ENCODE results near the gene NUP54. TPM values are rescaled to one million over a fixed set of nuclear protein-coding genes. Genes with fewer than 3 reads are reported as not detected.

The NUP54 gene
- total and polyA plus RNA-seq, 2 of the 8 experiments (the other 6 are each of a cell fraction or from before 2014, with no cell fraction given): 51.4 to 103 TPM

DNA sequence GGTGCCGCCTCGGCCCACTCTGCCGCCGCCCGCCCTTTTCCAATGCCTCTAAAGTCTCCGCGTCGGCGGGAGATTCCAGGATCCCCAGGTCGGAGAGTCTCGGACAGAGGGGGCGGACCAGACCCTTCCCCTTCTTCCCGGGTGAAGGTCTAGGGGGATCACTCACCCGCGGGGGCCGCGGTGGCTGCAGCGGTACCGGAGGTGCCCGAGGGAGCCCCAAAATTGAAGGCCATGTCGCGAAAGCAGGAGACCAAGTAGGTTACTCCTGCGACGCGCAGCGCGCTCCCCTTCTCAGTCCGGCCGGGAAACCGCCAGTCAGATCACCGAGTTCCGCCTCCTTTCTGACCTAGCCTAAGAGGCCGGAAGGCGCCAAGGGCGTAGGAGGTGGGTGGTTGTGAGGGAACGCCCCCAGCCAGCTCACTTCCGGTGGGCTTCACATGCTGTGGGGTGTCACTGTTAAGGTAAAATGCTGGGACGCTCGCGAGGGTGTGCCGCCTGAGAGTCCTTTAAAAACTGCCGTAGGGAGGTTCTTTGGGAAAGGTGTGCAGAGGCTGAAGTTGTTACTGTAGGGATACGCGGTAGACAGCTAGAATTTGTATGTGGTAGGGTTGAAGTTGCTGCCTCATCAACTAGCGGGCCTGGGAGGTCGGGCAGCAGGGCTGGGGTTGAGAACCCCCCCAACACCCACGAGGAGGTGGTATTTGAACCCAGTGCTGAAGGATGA, at the start of gene NUP54 (continued):
- TF ChIP-seq, protein P1, sequence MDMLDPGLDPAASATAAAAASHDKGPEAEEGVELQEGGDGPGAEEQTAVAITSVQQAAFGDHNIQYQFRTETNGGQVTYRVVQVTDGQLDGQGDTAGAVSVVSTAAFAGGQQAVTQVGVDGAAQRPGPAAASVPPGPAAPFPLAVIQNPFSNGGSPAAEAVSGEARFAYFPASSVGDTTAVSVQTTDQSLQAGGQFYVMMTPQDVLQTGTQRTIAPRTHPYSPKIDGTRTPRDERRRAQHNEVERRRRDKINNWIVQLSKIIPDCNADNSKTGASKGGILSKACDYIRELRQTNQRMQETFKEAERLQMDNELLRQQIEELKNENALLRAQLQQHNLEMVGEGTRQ (IDR thresholded peaks at IDR 0.05; ENCODE audit: low read length): no peak
- no peak for TF ChIP-seq KDM4A (IDR thresholded peaks at IDR 0.05; ENCODE audit: low read depth, low read length, severe bottlenecking)
- peak; percentile 91; the same call in 1 of the 2 replicates for TF ChIP-seq RBBP5 (IDR thresholded peaks at IDR 0.05; ENCODE audit: borderline replicate concordance, low read depth, low read length)
- no peak for TF ChIP-seq GTF2F1 (IDR thresholded peaks at IDR 0.05; ENCODE audit: borderline replicate concordance, low read depth, low read length)
- TF ChIP-seq SAP30 (IDR thresholded peaks at IDR 0.05; ENCODE audit: insufficient read depth, insufficient replicate concordance, low read length): peak; percentile 99
- no peak for TF ChIP-seq RNF2 (IDR thresholded peaks at IDR 0.05; ENCODE audit: borderline replicate concordance, low read depth, low read length, missing control alignments, poor library complexity, severe bottlenecking)
- TF ChIP-seq CEBPB (IDR thresholded peaks at IDR 0.05; ENCODE audit: low read depth, low read length): no peak
- TF ChIP-seq CBX8 (IDR thresholded peaks at IDR 0.05; ENCODE audit: borderline replicate concordance, low read depth, low read length): no peak
- TF ChIP-seq, protein P2, sequence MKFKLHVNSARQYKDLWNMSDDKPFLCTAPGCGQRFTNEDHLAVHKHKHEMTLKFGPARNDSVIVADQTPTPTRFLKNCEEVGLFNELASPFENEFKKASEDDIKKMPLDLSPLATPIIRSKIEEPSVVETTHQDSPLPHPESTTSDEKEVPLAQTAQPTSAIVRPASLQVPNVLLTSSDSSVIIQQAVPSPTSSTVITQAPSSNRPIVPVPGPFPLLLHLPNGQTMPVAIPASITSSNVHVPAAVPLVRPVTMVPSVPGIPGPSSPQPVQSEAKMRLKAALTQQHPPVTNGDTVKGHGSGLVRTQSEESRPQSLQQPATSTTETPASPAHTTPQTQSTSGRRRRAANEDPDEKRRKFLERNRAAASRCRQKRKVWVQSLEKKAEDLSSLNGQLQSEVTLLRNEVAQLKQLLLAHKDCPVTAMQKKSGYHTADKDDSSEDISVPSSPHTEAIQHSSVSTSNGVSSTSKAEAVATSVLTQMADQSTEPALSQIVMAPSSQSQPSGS (IDR thresholded peaks at IDR 0.05; ENCODE audit: low read length): peak; percentile 76
- peak; percentile 92 for TF ChIP-seq TAF7 (optimal IDR thresholded peaks at IDR 0.05; ENCODE audit: borderline replicate concordance, low read depth, low read length)
- TF ChIP-seq SUZ12 (IDR thresholded peaks at IDR 0.05; ENCODE audit: low read length): no peak
- TF ChIP-seq EP300 (IDR thresholded peaks at IDR 0.05; ENCODE audit: borderline replicate concordance in 1 of 2, low read depth in 2 of 2, low read length in 2 of 2): peak in 1 of 2 experiments; percentile 36; a peak in 1 of 3 replicates
- TF ChIP-seq SP2 (IDR thresholded peaks at IDR 0.05; ENCODE audit: low read length): no peak
- TF ChIP-seq KDM5A (IDR thresholded peaks at IDR 0.05; ENCODE audit: low read length): peak; percentile 95
- peak; percentile 58 for TF ChIP-seq SRF (IDR thresholded peaks at IDR 0.05; ENCODE audit: low read depth, low read length)
- TF ChIP-seq RAD21 (IDR thresholded peaks at IDR 0.05 in 1 of 2, conservative IDR thresholded peaks at IDR 0.05 in 1 of 2; ENCODE audit: low read depth in 2 of 2, low read length in 2 of 2): no peak; a peak in 1 of 4 replicates
- TF ChIP-seq HDAC2 (IDR thresholded peaks at IDR 0.05; ENCODE audit: borderline replicate concordance in 1 of 2, low read depth in 2 of 2, low read length in 2 of 2): no peak; a peak in 1 of 4 replicates
- TF ChIP-seq HDAC6 (IDR thresholded peaks at IDR 0.05; ENCODE audit: low read depth, low read length): no peak
- no peak for TF ChIP-seq RXRA (IDR thresholded peaks at IDR 0.05; ENCODE audit: insufficient read depth, low read depth, low read length)

Measured in H1 (cell line).